Posterior vena cava (tissue), 2 donors: Measurements from ENCODE around the gene BRIX1. TPM values are rescaled to one million over a fixed set of nuclear protein-coding genes. Genes with fewer than 3 reads are reported as not detected.
"Not testable (repeated sequence)": the region's sequence is repeated elsewhere in the genome, so short reads cannot be mapped to it uniquely, and the experiment has no call there.

Experiments
- DNase-seq: peaks from one replicate; pipeline ENCODE4 v3.0.0-alpha.2; 2020; ENCODE audit warnings: low spot score
- intact Hi-C, 2 donors: fragments of 100-400 bp; cut with DNase I; formaldehyde crosslinking; loops; one replicate each; pipeline versions ENCODE4 v1.14.1 to v1.14.2; 2022 to 2023
- total RNA-seq, 2 donors: library from RNA; stranded (reverse); fragmentation: NEBNext Ultra II Directional; extraction: Animal tissue kit (Norgen Biotek cat#: 25700); gene quantifications; one replicate each; pipeline ENCODE4 v1.2.1, GENCODE V29; 2021
- donor health status: DM: yes; HTN: yes; CAD: no.
- donor health status: DM: yes; HTN: yes; CAD: no.

BRIX1 gene
- total RNA-seq, 2 donors from 2014 or later, result 20.4 to 24.8 TPM

DNA sequence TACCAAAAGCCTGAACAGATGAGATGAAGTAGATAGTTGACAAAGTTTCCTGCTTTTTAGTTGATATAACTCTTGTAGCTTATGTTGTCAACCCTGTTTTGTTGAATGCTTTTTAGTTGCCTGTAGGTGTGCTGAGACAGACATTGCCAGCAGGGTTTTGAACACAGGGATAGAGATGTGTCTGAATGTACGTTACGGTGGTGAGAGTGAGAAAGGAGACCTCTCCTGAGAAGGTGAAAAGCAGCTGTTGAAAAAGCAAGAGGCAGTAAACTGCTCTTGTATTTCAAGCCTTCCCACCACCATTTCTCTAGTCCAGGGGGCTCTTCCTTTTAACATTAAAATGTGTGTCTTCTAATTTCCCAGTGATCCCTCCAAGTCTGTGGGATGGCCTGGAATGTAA lies 28.5 kb downstream of the BRIX1 start:
- intact Hi-C loops, result loop anchor here in 1 of 2 donors (5.0 kb wide), 1 partner anchor 853 kb away; no protein-coding TSS in a partner anchor
- no peak for DNase-seq

DNA sequence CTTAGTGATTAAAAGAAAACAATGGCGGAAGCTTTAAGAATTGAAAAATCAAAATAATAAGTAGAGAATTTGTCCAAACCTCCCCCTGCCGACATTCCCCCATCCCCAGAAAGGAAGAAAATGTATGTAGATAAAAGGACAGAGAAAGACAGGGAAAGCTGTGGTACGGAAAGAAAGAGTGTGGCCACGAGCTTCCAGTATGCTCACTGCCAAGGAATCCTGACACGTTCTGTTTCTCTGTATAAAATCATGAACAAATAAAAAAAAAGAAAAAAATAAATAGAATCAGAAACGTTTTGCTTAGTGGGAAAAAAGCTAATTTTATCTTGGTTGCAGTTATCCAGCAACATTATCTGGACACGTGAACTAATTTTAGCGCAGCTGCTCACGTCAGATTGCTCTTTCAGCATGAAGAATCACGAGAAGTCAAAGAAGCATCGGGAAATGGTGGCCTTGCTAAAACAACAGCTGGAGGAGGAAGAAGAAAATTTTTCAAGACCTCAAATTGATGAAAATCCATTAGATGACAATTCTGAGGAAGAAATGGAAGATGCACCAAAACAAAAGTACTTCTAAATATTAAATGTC lies 29.0 kb downstream of the BRIX1 start:
- no peak for DNase-seq
- intact Hi-C loops, result loop anchor here in 1 of 2 donors (5.0 kb wide), 1 partner anchor 853 kb away; no protein-coding TSS in a partner anchor

GRCh38 chr5:34957321-34957720 lies 41.8 kb downstream of the BRIX1 start:
- no peak for DNase-seq
- intact Hi-C loops, result no loop called here

DNA sequence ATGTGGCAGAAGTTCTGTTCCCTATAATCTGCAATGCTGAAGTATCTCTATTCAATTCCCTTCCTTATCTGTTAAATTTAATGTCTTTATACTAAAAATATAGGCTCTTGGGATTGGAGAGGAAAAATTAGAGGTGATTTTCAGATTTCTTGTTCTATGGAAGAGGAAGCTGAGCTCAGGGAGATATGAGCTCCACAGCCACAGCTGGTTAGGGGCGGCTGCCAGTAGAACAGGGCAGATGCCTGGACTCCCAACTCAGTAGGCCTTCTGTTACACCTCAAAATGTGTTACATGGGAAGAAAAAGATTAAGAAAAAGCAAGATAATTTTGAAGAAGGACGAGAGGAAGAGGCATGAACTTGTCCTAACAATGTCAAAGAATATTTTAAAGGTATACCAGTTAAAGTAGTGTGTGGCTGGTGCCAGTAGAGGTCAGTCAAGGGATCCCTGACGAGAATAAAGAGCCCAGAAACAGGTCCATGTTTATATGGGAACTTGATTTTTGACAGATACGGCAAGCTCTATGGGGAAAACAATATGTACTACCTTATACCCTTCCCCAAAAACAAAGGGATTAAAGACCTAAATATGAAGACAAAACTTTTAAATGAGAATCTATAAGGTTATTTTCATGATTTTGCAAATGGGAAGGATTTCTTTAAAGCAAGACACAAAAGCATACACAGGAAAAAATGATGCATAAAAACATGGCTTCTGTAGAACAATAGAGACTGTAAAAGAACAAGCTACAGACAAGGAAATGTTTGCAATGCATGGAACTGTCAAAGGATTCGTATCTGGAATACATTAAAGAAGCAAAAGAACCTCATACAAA lies 42.6 kb downstream of the BRIX1 start:
- no peak for DNase-seq
- intact Hi-C loops, result no loop called here

DNA sequence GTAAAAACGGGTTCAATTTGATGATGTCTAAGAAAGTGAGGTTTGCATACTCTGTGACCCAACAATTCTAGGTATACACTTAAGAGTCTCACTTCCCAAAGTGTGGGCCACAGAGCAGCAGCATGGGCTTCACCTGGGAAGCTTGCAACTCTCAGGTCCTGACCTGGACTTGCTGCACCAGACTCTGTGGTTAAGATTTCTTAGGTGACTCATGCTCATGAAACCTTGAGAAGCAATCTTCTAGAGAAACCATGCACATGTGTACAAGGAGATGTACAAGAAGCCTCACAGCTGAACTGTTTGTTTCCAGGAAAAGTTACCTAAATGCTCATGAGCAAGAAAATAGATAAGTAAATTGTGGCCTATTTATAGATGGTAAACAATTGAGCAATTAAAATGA lies 43.8 kb downstream of the BRIX1 start:
- no peak for DNase-seq
- intact Hi-C loops, result no loop called here

DNA sequence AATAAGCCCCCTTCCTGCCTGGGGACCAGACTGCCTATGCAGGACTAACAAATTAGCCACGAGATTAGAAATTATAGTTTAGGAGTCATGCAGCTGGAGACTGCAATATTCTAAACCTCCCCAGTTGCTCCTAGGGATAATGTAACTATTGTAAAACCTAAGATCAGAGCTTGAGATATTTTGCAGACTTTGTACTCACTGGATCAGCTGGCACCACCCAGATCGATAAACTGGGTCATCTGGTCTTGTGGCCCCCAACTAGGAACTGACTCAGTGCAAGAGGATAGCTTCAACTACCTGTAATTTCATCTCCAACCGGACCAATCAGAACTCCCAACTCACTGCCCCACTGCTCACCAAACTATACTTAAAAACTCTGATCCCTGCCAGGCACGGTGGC lies 52.0 kb downstream of the BRIX1 start:
- DNase-seq, result no peak
- intact Hi-C loops, result no loop called here

GRCh38 chr5:34968258-34968657 lies 52.7 kb downstream of the BRIX1 start:
- intact Hi-C loops, result no loop called here
- no peak for DNase-seq

DNA sequence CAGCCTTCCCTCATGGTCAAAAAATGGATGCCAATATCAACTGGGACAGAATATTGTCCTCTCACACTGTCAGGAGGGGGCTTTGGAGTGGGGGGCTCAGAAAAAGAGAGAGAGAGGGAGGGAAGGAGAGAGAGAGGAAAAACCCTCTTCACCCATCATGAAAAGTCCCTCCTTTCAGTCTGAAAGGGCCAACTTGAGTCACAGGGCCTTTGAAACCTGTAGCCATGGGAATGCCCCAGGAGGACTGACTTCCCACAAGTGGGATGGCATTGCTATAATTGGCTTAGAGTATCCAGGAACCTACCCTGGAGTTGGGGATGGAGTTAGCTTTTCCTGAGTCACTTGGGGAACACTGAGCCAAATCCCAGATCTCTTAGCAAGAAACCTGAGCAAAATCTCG lies 55.0 kb downstream of the BRIX1 start:
- intact Hi-C loops, result no loop called here
- DNase-seq, result no peak

DNA sequence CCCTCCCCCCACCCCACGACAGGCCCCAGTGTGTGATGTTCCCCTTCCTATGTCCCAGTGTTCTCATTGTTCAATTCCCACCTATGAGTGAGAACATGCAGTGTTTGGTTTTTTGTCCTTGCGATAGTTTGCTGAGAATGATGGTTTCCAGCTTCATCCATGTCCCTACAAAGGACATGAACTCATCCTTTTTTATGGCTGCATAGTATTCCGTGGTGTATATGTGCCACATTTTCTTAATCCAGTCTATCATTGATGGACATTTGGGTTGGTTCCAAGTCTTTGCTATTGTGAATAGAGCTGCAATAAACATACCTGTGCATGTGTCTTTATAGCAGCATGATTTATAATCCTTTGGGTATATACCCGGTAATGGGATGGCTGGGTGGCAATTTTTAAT lies 56.1 kb downstream of the BRIX1 start:
- DNase-seq, intact Hi-C loops: not testable (repeated sequence)

Other genes starting within 250 kb of the BRIX1 start
- under 1 TPM in 1 of 2 donors, not detected in 1; 0.74 TPM for gene TTC23L, start 76.5 kb upstream of the BRIX1 start, total RNA-seq
- gene RAD1, start 207 bp upstream of the BRIX1 start, total RNA-seq, result 10 to 100 TPM; 15.8 to 18.2 TPM
- gene DNAJC21, start 13.8 kb downstream of the BRIX1 start, total RNA-seq, result 10 to 100 TPM; 49.3 to 59.0 TPM
- gene AGXT2, start 132.2 kb downstream of the BRIX1 start, total RNA-seq, result not detected